ENCODE results near the gene SCN5A.

DNA sequence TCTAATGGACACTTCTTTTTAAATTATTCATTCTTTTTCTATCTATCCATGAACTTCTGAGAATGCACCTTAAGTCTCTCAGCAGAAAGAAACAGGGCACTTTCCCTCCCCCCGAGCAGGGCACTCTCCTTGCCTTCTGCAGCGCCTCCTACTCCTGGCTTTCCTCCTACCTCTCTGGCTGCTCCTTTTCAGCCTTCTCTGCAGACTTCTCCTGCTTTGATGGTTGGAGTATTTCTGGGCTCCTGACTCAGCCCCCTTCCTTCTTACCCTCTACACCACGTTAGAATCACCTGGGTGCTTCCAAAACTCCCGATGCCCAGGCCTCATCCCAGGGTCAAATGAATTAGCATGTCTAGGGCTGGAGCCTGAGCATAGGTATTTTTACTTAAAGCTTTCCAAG, 3.4 kb downstream of the SCN5A start:
- TF ChIP-seq EZH2 (IDR thresholded peaks at IDR 0.05) = no peak
- TF ChIP-seq POLR2AphosphoS5 (IDR thresholded peaks at IDR 0.05; ENCODE audit: borderline replicate concordance, low read depth, low read length) = no peak
